Fibroblast of pulmonary artery (primary cell): ENCODE measurements around the gene EMC8.

Source experiments
- DNase-seq: peaks from one replicate; pipeline ENCODE4 v3.0.0-alpha.2; 2010; ENCODE audit warnings: low read depth
- H3K4me3 ChIP-seq: replicated peaks from 2 replicates; pipeline ENCODE4 v1.5.1; 2011; ENCODE audit warnings: low read depth, mild to moderate bottlenecking, control low read depth, low read length, moderate library complexity
- TF ChIP-seq, protein P1 (sequence below): IDR thresholded peaks from 2 replicates; pipeline ENCODE4 v1.5.1; 2011; ENCODE audit warnings: mild to moderate bottlenecking, control low read depth, low read length, inconsistent platforms; ENCODE audit errors: missing control alignments

EMC8 gene

DNA sequence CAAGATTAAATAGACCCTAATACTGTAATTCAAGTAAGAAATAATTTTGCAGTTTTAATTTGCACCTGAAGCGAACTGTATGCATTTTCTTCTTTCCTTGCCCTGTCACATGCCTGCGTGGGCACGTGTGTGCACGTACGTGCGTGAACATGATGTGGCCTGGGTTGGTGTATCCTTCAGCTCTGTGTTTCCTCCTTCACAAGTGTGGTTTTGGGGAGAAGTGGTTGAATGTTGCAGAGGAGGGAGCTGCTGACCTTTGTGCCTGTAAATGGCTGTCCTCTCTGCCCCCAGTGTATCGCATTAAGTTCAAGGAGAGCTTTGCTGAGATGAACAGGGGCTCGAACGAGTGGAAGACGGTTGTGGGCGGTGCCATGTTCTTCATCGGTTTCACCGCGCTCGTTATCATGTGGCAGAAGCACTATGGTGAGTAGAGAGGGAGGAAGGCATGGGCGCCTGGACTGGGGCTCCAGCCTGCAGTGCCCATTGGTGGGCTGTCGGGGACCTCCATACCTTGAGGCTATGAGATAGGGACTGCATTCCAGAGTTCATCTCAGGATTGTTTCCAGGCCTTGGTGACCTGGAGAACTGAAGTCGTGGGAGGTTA lies 6.2 kb upstream of the EMC8 start:
- TF ChIP-seq, protein P1, sequence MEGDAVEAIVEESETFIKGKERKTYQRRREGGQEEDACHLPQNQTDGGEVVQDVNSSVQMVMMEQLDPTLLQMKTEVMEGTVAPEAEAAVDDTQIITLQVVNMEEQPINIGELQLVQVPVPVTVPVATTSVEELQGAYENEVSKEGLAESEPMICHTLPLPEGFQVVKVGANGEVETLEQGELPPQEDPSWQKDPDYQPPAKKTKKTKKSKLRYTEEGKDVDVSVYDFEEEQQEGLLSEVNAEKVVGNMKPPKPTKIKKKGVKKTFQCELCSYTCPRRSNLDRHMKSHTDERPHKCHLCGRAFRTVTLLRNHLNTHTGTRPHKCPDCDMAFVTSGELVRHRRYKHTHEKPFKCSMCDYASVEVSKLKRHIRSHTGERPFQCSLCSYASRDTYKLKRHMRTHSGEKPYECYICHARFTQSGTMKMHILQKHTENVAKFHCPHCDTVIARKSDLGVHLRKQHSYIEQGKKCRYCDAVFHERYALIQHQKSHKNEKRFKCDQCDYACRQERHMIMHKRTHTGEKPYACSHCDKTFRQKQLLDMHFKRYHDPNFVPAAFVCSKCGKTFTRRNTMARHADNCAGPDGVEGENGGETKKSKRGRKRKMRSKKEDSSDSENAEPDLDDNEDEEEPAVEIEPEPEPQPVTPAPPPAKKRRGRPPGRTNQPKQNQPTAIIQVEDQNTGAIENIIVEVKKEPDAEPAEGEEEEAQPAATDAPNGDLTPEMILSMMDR = no peak
- no peak overlapping the region for H3K4me3 ChIP-seq
- DNase-seq = no peak

DNA sequence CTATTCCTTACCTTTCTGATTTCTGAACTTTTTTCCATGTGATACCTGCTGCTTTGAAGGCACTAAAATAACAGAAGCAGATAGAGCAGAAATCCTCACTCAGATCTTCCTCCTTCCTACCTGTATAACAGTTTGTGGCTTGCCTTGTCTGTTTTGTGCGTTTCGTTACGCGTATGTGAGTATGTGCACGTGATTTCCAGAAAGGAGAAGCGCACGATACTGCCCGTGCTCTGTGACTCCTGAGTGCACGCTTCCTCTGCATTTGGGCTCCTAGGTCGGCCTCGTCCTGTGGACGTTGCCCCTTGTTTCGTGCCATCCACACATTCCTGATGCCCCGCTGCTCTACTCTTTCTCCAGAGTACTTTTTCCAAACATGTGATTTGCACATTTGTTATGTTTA lies 4.2 kb upstream of the EMC8 start:
- no peak overlapping the region for H3K4me3 ChIP-seq
- TF ChIP-seq, protein P1 = no peak
- DNase-seq = no peak

GRCh38 chr16:85800321-85800669 lies 951 bp upstream of the EMC8 start:
- TF ChIP-seq, protein P1 = no peak
- peak overlapping the region; percentile 92 for H3K4me3 ChIP-seq
- DNase-seq = peak; percentile 6

GRCh38 chr16:85798901-85799496 lies 345 bp downstream of the EMC8 start:
- peak overlapping the region; percentile 92 for H3K4me3 ChIP-seq
- TF ChIP-seq, protein P1 = no peak
- peak; percentile 28 for DNase-seq

GRCh38 chr16:85798283-85798776 lies 1.0 kb downstream of the EMC8 start:
- peak; percentile 8 for DNase-seq
- peak overlapping the region; percentile 92 for H3K4me3 ChIP-seq
- TF ChIP-seq, protein P1 = no peak

DNA sequence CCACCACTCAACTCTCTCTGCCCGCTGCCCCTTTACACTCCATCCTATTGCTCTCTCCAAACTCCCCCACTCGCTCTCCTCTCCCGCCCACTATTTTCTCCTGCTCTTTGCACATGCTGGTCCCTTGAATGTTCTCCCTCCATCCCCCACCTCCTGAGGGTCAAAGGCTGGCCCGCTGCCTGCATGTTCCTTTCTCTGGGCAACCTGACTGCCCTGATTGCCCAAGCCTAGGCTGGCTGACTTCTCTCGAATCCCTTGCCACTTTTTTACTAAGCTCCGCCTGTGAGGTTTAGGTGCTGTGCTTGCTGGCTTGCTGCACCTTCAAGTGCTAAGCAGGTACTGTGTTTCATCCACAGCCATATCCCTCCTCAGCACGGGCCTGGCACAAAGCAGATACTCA lies 2.7 kb downstream of the EMC8 start:
- no peak for DNase-seq
- no peak overlapping the region for H3K4me3 ChIP-seq
- TF ChIP-seq, protein P1 = no peak

DNA sequence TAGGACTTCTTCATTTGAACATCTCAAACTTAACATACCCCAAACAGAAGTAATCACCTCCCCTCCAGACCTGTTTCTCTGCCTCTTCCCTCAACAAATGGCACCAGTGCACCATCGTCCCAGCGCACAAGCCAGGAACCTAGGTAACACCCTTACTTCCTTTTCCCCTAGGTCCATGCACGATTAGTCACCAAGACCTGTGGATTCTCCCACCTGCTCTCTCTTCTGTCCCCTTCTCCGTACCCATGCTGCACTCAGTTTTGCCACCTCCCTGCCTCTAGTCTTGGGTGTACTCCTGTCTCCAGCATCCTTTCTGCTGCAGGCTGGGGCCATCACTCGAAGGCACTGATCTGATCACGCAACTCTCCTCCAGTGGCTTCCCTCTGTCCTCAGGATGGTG lies 3.2 kb downstream of the EMC8 start:
- TF ChIP-seq, protein P1 = no peak
- H3K4me3 ChIP-seq = no peak overlapping the region

More for the DNA sequence above, 3.2 kb downstream of the EMC8 start:
- DNase-seq = no peak
